Measurements from ENCODE around the gene JPH3.

DNA sequence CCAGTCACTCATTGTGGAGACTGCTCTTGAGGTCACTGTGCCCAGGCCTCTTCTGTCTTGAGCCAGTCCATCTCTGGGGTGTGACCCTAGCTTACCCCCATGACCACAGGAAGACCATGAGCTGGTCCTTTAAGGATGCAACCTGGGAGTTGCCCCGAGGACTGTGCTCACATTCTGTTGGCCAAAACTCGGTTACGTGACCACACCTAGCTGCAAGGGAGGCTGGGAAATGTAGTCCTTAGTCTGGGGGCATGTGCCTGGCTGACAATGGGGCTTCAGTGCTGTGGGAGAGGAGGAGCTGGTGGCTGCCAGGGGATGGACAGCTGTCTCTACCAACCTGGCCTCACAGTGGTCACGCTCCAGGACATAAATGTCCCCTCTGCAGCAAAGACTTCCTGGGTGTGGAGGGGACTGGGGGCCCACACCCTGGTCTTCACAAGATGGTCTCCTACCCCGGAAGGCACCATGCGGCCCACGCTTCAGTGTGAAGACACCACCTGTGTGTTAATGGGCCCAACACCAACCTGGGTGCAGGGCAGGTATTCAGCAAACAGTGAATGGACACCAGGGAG is 55.4 kb downstream of the JPH3 start:
- TF ChIP-seq, protein P1, sequence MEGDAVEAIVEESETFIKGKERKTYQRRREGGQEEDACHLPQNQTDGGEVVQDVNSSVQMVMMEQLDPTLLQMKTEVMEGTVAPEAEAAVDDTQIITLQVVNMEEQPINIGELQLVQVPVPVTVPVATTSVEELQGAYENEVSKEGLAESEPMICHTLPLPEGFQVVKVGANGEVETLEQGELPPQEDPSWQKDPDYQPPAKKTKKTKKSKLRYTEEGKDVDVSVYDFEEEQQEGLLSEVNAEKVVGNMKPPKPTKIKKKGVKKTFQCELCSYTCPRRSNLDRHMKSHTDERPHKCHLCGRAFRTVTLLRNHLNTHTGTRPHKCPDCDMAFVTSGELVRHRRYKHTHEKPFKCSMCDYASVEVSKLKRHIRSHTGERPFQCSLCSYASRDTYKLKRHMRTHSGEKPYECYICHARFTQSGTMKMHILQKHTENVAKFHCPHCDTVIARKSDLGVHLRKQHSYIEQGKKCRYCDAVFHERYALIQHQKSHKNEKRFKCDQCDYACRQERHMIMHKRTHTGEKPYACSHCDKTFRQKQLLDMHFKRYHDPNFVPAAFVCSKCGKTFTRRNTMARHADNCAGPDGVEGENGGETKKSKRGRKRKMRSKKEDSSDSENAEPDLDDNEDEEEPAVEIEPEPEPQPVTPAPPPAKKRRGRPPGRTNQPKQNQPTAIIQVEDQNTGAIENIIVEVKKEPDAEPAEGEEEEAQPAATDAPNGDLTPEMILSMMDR (IDR thresholded peaks at IDR 0.05), result no peak
- TF ChIP-seq EP300 (IDR thresholded peaks at IDR 0.05) (no peak), POLR2A (IDR thresholded peaks at IDR 0.05) (no peak)
